GM20000 (cell line): ENCODE results near the gene GLG1.

Experiments
- DNase-seq: peaks from one replicate; pipeline ENCODE4 v3.0.0; 2012; ENCODE audit warnings: low spot score
- CTCF ChIP-seq: IDR thresholded peaks from 2 replicates; pipeline ENCODE4 v1.5.1; 2012; ENCODE audit warnings: mild to moderate bottlenecking, control low read depth; ENCODE audit errors: extremely low read depth, missing control alignments

The GLG1 gene

GRCh38 chr16:74641969-74642368 lies 35.1 kb upstream of the GLG1 start:
- DNase-seq: no peak
- TF ChIP-seq CTCF: no peak

- no peak for TF ChIP-seq CTCF
- DNase-seq: no peak
Measured at GRCh38 chr16:74637742-74638453, 31.0 kb upstream of the GLG1 start.

GRCh38 chr16:74635303-74635702 lies 28.4 kb upstream of the GLG1 start:
- DNase-seq: no peak
- no peak for TF ChIP-seq CTCF

- no peak for DNase-seq
- TF ChIP-seq CTCF: no peak
Measured at GRCh38 chr16:74633686-74634085, 26.8 kb upstream of the GLG1 start.

GRCh38 chr16:74627506-74628220 lies 20.7 kb upstream of the GLG1 start:
- no peak for DNase-seq

GRCh38 chr16:74626741-74627416 lies 20.0 kb upstream of the GLG1 start:
- TF ChIP-seq CTCF: no peak
- DNase-seq: peak; percentile 51

More at GRCh38 chr16:74627506-74628220, 20.7 kb upstream of the GLG1 start:
- no peak for TF ChIP-seq CTCF
